Measurements from ENCODE around the gene FGD5.

The FGD5 gene

DNA sequence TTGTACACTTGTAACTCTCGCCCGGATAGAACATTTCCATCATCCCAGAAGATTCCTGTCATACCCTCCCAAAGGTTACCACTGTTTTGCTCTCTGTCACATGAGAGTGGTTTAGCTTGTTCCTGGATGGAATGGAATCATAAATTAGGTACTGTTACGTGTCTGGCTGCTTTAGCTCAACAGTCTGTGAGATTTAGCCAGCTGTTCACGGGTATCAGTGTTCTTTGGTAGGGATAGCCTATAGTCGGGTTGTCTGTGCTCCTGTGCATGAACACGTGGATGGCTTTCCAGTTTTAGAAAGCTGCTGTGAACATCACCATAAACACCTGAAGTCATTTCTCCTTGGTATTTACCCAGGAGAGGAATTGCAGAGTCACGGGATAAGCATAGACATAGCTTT is 70.4 kb downstream of the FGD5 start:
- H3F3A ChIP-seq (ENCODE audit: insufficient read depth, low read length) = no peaks in the 10 kb centered on the region
- TF ChIP-seq, protein P1, sequence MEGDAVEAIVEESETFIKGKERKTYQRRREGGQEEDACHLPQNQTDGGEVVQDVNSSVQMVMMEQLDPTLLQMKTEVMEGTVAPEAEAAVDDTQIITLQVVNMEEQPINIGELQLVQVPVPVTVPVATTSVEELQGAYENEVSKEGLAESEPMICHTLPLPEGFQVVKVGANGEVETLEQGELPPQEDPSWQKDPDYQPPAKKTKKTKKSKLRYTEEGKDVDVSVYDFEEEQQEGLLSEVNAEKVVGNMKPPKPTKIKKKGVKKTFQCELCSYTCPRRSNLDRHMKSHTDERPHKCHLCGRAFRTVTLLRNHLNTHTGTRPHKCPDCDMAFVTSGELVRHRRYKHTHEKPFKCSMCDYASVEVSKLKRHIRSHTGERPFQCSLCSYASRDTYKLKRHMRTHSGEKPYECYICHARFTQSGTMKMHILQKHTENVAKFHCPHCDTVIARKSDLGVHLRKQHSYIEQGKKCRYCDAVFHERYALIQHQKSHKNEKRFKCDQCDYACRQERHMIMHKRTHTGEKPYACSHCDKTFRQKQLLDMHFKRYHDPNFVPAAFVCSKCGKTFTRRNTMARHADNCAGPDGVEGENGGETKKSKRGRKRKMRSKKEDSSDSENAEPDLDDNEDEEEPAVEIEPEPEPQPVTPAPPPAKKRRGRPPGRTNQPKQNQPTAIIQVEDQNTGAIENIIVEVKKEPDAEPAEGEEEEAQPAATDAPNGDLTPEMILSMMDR (IDR thresholded peaks at IDR 0.05; ENCODE audit: low read length) = no peak
- no peak for TF ChIP-seq EZH2 (optimal IDR thresholded peaks at IDR 0.05; ENCODE audit: low read depth, low read length)
- TF ChIP-seq EZH2phosphoT487 (IDR thresholded peaks at IDR 0.05; ENCODE audit: low read length) = no peak

DNA sequence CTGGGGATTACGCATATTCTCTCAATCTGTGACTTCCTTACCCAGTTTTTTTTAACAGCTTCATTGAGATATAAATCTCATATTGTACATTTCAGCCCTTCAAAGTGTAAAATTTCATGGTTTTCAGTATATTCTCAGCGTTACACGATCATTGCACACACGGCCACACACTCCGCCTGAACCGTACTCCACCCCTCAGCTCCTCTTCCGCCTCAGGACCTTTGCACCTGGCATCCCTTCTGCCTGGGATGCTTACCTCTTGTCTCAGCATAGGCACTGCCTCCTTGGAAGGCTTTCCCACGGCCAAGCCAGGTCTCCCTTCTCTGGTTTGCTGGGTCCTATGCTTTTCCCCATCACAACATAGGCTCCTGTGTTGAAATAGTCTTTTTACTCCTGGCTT is 71.2 kb downstream of the FGD5 start:
- no peak overlapping the region for H2AFZ ChIP-seq (ENCODE audit: low read length)
- TF ChIP-seq, protein P1 (IDR thresholded peaks at IDR 0.05; ENCODE audit: low read length) = no peak
- no peak for TF ChIP-seq EZH2 (optimal IDR thresholded peaks at IDR 0.05; ENCODE audit: low read depth, low read length)
- H3K4me2 ChIP-seq (ENCODE audit: low read depth, low read length) = no peak overlapping the region
- no peak overlapping the region for H3K27ac ChIP-seq (ENCODE audit: low read length)
- no peak overlapping the region for H3K9ac ChIP-seq (ENCODE audit: low read length)
- DNase-seq = no peak
- H3K9me2 ChIP-seq (replicated peaks; ENCODE audit: insufficient read depth, low read length) = no peaks in the 10 kb centered on the region
- no peaks in the 10 kb centered on the region for H3F3A ChIP-seq (ENCODE audit: insufficient read depth, low read length)
- H3K4me3 ChIP-seq (ENCODE audit: low read length) = no peak overlapping the region
- no peaks in the 10 kb centered on the region for H3K4me1 ChIP-seq (ENCODE audit: low read length)
- H4K20me1 ChIP-seq (ENCODE audit: insufficient read depth, low read length) = no peaks in the 10 kb centered on the region
- no peaks in the 10 kb centered on the region for H3K79me2 ChIP-seq (ENCODE audit: low read length)
- H3K27me3 ChIP-seq (replicated peaks; ENCODE audit: insufficient read depth, low read length) = peaks cover 7% of the 10 kb centered on the region; the same call in 1 of the 2 replicates
- H3K9me3 ChIP-seq (replicated peaks; ENCODE audit: insufficient read depth, low read length) = no peaks in the 10 kb centered on the region
- H3K36me3 ChIP-seq (replicated peaks; ENCODE audit: insufficient read depth, low read length) = no peaks in the 10 kb centered on the region

More for the DNA sequence above, 70.4 kb downstream of the FGD5 start:
- no peaks in the 10 kb centered on the region for H3K9me3 ChIP-seq (replicated peaks; ENCODE audit: insufficient read depth, low read length)
- H3K4me3 ChIP-seq (ENCODE audit: low read length) = no peak overlapping the region
- no peak overlapping the region for H2AFZ ChIP-seq (ENCODE audit: low read length)
- H3K27me3 ChIP-seq (replicated peaks; ENCODE audit: insufficient read depth, low read length) = peaks cover 7% of the 10 kb centered on the region; the same call in 1 of the 2 replicates
- H3K4me2 ChIP-seq (ENCODE audit: low read depth, low read length) = no peak overlapping the region
- H4K20me1 ChIP-seq (ENCODE audit: insufficient read depth, low read length) = no peaks in the 10 kb centered on the region
- H3K36me3 ChIP-seq (replicated peaks; ENCODE audit: insufficient read depth, low read length) = no peaks in the 10 kb centered on the region
- H3K79me2 ChIP-seq (ENCODE audit: low read length) = no peaks in the 10 kb centered on the region
- H3K27ac ChIP-seq (ENCODE audit: low read length) = no peak overlapping the region
- no peak for DNase-seq
- no peaks in the 10 kb centered on the region for H3K9me2 ChIP-seq (replicated peaks; ENCODE audit: insufficient read depth, low read length)
- H3K9ac ChIP-seq (ENCODE audit: low read length) = no peak overlapping the region
- no peaks in the 10 kb centered on the region for H3K4me1 ChIP-seq (ENCODE audit: low read length)

DNA sequence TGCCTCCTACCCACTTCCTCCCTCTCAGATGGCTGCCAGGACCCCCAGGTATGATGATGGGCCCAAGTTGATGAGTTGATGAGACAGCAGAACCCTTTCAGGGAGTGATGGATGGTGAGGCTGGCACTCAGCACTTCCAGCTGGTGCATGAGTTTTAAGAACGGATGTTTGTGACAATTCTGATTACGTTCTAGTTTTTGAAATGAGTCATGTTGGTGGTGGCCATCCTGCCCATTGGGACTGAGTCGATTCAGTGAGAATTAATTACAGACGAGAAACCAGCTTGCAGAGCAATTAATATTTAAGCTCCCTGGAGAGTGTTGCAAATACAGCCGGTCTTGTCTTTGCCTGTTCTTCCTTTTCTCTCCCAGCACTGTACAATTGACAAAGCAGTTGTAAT is 71.7 kb downstream of the FGD5 start:
- Histone ChIP-seq H3F3A (ENCODE audit: insufficient read depth, low read length) (no peaks in the 10 kb centered on the region), H2AFZ (ENCODE audit: low read length) (no peak overlapping the region), H3K4me1 (ENCODE audit: low read length) (no peaks in the 10 kb centered on the region), H3K9ac (ENCODE audit: low read length) (no peak overlapping the region), H3K36me3 (replicated peaks; ENCODE audit: insufficient read depth, low read length) (no peaks in the 10 kb centered on the region), H3K79me2 (ENCODE audit: low read length) (no peaks in the 10 kb centered on the region), H3K9me2 (replicated peaks; ENCODE audit: insufficient read depth, low read length) (no peaks in the 10 kb centered on the region), H3K27me3 (replicated peaks; ENCODE audit: insufficient read depth, low read length) (peaks cover 7% of the 10 kb centered on the region; the same call in 1 of the 2 replicates), H3K4me3 (ENCODE audit: low read length) (no peak overlapping the region), H3K27ac (ENCODE audit: low read length) (no peak overlapping the region), H4K20me1 (ENCODE audit: insufficient read depth, low read length) (no peaks in the 10 kb centered on the region), H3K9me3 (replicated peaks; ENCODE audit: insufficient read depth, low read length) (no peaks in the 10 kb centered on the region), H3K4me2 (ENCODE audit: low read depth, low read length) (no peak overlapping the region)
- TF ChIP-seq, protein P1 (IDR thresholded peaks at IDR 0.05; ENCODE audit: low read length) = no peak
- TF ChIP-seq EZH2phosphoT487 (IDR thresholded peaks at IDR 0.05; ENCODE audit: low read length) = no peak
- DNase-seq = no peak
